Inflammatory macrophage treated with lipopolysaccharide for 1 hour (primary cell): ENCODE data around the gene OR4D11.
"Not testable (repeated sequence)": the region's sequence is repeated elsewhere in the genome, so short reads cannot be mapped to it uniquely, and the experiment has no call there.

ENCODE experiments used
- DNase-seq, 2 donors: peaks; one replicate each; pipeline ENCODE4 v3.0.0-alpha.2; 2020 to 2022

OR4D11 gene

GRCh38 chr11:59503276-59503675 lies at the start of gene OR4D11:
Gene OR4D11, plus strand, starts transcription at chr11:59503576. Its CDS starts 0 bp downstream, at chr11:59503576.
- no peak for DNase-seq

GRCh38 chr11:59456661-59457060 lies 46.7 kb upstream of the OR4D11 start, which contains the start of gene OR4D6:
Gene OR4D6, plus strand, starts transcription at chr11:59456961. Its CDS starts 0 bp downstream, at chr11:59456961.
- no peak for DNase-seq

- DNase-seq = no peak
Measured at GRCh38 chr11:59459916-59460315, 43.5 kb upstream of the OR4D11 start.

- DNase-seq = no peak
Measured at GRCh38 chr11:59463190-59463641, 40.2 kb upstream of the OR4D11 start.

GRCh38 chr11:59473015-59473414 lies 30.4 kb upstream of the OR4D11 start, which contains the start of gene OR4D10:
Gene OR4D10, plus strand, starts transcription at chr11:59473315. Its CDS starts 4,115 bp downstream, at chr11:59477430.
- no peak for DNase-seq

- DNase-seq = no peak
Measured at GRCh38 chr11:59475176-59475575, 28.2 kb upstream of the OR4D11 start.

- DNase-seq = peak; percentile 51 to 59
Measured at GRCh38 chr11:59479906-59480305, 23.5 kb upstream of the OR4D11 start.

- no peak for DNase-seq
Measured at GRCh38 chr11:59480359-59480758, 23.0 kb upstream of the OR4D11 start.

GRCh38 chr11:59501931-59502330 lies 1.4 kb upstream of the OR4D11 start:
- no peak for DNase-seq

GRCh38 chr11:59510941-59511589 lies 7.7 kb downstream of the OR4D11 start, which contains the start of gene OR4D9:
Gene OR4D9, plus strand, starts transcription at chr11:59511539. Its CDS starts 3,374 bp downstream, at chr11:59514913.
- peak; percentile 47 to 54 for DNase-seq

GRCh38 chr11:59511675-59512074 lies 8.3 kb downstream of the OR4D11 start:
- no peak for DNase-seq

- not testable (repeated sequence) for DNase-seq
Measured at GRCh38 chr11:59520139-59520538, 16.8 kb downstream of the OR4D11 start.

- no peak for DNase-seq
Measured at GRCh38 chr11:59520741-59521140, 17.4 kb downstream of the OR4D11 start.

GRCh38 chr11:59523541-59523940 lies 20.2 kb downstream of the OR4D11 start:
- DNase-seq = no peak

GRCh38 chr11:59528711-59529110 lies 25.3 kb downstream of the OR4D11 start:
- DNase-seq = no peak

- DNase-seq = no peak
Measured at GRCh38 chr11:59532620-59533019, 29.2 kb downstream of the OR4D11 start.

GRCh38 chr11:59534676-59535075 lies 31.3 kb downstream of the OR4D11 start:
- DNase-seq = no peak

GRCh38 chr11:59542142-59542810 lies 38.9 kb downstream of the OR4D11 start:
- DNase-seq = no peak

GRCh38 chr11:59543713-59544112 lies 40.3 kb downstream of the OR4D11 start:
- DNase-seq = not testable (repeated sequence)

- no peak for DNase-seq
Measured at GRCh38 chr11:59544869-59545178, 41.4 kb downstream of the OR4D11 start.

GRCh38 chr11:59545179-59546020 lies 42.0 kb downstream of the OR4D11 start:
- DNase-seq = peak; percentile 19 to 29

GRCh38 chr11:59547605-59548308 lies 44.4 kb downstream of the OR4D11 start:
- DNase-seq = peak; percentile 44 to 73

GRCh38 chr11:59548309-59548656 lies 44.9 kb downstream of the OR4D11 start:
- DNase-seq = no peak
